KOPT-K1 (cell line): ENCODE data around the gene NHS.

Experiments
- H3K27ac ChIP-seq: fragments of 200-600 bp; sonication (generic); 2 replicates; pipeline ENCODE4 v1.5.1; 2016; ENCODE audit warnings: antibody characterized with exemption, mild to moderate bottlenecking, low read depth, low read length; ENCODE audit not compliant: poor library complexity, severe bottlenecking
- H3K36me3 ChIP-seq: fragments of 200-600 bp; sonication (generic); 2 replicates; pipeline ENCODE4 v1.5.1; 2017; ENCODE audit warnings: antibody characterized with exemption, mild to moderate bottlenecking, low read length, moderate library complexity; ENCODE audit not compliant: insufficient read depth
- H3K9me3 ChIP-seq: fragments of 200-600 bp; sonication (generic); 2 replicates; pipeline ENCODE4 v1.5.1; 2017; ENCODE audit warnings: antibody characterized with exemption, low read length, mild to moderate bottlenecking; ENCODE audit not compliant: insufficient read depth, poor library complexity, severe bottlenecking

NHS gene

GRCh38 chrX:17774053-17774452, 399.1 kb downstream of the NHS start:
- no peaks in the 10 kb centered on the region for H3K9me3 ChIP-seq
- H3K27ac ChIP-seq: no peak overlapping the region
- H3K36me3 ChIP-seq: no peaks in the 10 kb centered on the region

- no peaks in the 10 kb centered on the region for H3K36me3 ChIP-seq
- H3K9me3 ChIP-seq: no peaks in the 10 kb centered on the region
- H3K27ac ChIP-seq: no peak overlapping the region
Measured at GRCh38 chrX:17778997-17779396, 404.0 kb downstream of the NHS start.

GRCh38 chrX:17779434-17779833, 404.4 kb downstream of the NHS start:
- Histone ChIP-seq H3K27ac (no peak overlapping the region), H3K9me3 (no peaks in the 10 kb centered on the region), H3K36me3 (no peaks in the 10 kb centered on the region)
